ENCODE results near the gene AGBL4.
"Not testable (repeated sequence)": the region's sequence is repeated elsewhere in the genome, so short reads cannot be mapped to it uniquely, and the experiment has no call there.

The AGBL4 gene

DNA sequence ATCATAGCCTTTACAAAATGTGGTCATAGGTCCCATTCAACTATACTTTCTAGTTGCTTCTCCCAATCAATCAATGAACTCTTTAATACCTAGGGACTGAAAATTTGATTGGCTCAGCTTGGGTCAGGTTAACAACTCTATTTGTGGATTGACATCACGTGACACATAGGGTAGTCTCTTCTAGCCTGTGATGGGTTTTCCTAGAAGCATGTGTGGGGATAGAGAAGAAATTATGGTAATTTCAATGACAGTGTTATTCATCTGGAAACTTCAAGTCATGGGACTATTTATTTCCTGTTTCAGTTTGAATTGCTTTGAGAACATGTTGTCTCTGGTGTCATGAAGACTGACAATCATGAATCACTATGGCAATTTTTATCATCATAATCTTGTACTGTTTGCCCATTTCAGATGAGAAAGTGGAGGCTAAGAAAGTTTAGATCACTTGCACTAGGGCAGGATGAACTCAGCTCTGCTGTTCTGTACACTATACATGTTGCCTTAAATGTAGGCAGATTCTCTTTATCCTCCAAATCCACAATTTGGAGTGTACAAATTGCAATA is 717.2 kb downstream of the AGBL4 start:
- no peak for DNase-seq (ENCODE audit: low spot score)

DNA sequence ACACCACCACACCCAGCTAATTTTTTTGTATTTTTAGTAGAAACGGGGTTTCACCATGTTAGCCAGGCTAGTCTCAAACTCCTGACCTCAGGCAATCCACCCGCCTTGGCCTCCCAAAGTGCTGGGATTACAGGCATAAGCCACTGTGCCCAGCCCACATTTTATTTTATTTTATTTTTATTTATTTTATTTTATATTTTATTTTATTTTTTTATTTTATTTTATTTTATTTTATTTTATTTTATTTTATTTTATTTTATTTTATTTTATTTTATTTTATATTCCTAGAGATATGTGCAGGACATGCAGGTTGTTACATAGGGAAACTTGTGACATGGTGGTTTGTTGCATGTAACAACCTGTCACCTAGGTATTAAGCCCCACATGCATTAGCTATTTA is 721.4 kb downstream of the AGBL4 start:
- DNase-seq (ENCODE audit: low spot score) = not testable (repeated sequence)

GRCh38 chr1:49298304-49298703 is 725.5 kb downstream of the AGBL4 start:
- DNase-seq (ENCODE audit: low spot score) = no peak

DNA sequence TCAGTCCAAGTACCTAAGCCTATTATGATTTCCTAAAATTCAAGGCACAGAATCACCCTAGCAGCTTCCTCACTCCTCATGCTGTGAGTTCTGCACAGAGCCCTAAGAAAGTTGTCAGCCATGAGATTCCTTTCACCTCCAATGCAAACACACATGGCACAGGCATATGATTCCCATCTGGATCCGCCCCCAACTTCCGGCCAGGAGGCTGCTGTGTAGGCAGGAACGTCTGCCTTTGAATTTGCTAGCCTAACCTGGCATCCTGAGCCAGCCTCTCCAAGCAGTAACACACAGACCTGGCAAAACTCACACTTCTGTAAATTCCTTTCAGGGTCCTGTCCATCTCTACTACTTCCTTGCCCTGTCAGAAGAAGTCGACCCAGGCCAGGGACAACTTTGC is 726.0 kb downstream of the AGBL4 start:
- DNase-seq (ENCODE audit: low spot score) = no peak

- no peak for DNase-seq (ENCODE audit: low spot score)
These were observed 729.2 kb downstream of the AGBL4 start for GRCh38 chr1:49294539-49294938.

DNA sequence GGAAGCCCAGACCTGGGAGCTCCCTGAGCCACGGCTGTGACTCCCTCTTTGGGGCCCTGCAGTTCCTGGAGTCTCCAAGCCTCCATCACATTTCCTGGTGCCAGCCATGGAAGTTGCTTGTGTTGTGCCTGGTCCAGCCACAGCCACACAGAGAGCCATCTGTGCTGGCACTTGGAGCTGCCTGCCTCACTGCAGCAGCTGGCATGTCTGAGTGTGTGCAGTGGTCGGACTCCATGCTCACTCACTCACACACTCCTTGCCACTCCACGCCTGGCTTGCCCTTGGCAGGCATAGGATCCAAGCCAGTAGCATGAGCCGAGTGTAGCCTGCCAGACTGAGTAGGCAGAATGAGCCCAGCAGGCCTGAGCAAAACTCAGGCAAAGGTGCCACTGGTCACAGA is 730.7 kb downstream of the AGBL4 start:
- DNase-seq (ENCODE audit: low spot score) = no peak

GRCh38 chr1:49257211-49258049 is 766.3 kb downstream of the AGBL4 start:
- not testable (repeated sequence) for DNase-seq (ENCODE audit: low spot score)

GRCh38 chr1:49252917-49253316 is 770.8 kb downstream of the AGBL4 start:
- DNase-seq (ENCODE audit: low spot score) = no peak

DNA sequence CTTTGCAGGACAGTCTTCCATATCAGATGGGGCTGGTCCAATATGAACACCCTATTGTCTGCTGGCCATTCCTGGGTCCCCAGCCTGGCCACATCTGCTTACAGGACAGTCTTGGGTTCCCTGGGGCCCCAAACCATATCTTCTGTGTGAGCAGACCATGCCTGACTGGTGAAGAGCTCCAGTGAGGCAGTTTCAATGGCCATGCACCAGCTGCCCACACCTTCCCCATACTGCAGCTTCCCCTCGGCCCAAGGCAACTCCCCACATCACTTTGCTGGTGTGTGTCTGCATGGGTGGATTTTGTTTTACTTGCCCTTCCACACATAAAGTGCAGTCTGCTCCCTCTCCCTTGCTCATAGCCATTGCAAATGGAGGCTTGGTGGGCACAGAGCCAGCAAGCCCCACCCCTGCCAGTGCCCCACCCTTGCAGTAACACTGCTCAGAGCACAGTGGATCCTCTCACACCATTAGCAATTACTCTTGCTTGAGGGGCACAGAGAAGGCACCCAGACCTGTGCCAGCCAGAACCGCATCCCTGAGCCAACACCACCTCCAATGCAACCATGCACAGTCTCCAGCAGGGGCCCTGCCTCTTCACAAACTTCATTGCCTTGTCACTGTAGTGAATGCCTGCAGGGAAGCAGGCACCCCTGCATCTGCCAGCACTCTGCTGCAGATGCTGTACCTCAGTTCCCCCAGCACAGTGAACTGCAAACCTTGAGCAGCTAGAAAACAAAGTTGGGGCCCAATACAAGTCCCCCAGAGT is 772.6 kb downstream of the AGBL4 start:
- no peak for DNase-seq (ENCODE audit: low spot score)

- DNase-seq (ENCODE audit: low spot score) = no peak
These were observed 783.0 kb downstream of the AGBL4 start for GRCh38 chr1:49240709-49241221.

DNA sequence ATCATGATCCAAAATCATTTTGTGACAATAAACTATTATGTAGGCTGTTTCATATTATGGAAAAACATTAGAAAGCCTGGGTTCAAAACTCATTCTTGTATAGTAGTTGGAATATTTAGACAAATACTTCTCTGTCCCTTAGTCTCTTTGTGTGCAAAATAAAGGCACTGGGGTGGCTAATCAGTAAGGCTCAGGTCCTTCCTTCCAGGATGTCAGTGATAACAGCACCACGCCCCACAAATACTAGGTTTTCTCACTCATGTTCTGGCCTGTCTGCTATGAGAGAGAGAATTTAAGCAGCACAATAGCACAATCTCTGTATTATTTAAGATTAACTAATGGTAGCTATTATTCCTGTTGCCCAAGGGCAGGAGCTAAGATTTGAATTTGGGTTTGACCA is 788.8 kb downstream of the AGBL4 start:
- DNase-seq (ENCODE audit: low spot score) = no peak

DNA sequence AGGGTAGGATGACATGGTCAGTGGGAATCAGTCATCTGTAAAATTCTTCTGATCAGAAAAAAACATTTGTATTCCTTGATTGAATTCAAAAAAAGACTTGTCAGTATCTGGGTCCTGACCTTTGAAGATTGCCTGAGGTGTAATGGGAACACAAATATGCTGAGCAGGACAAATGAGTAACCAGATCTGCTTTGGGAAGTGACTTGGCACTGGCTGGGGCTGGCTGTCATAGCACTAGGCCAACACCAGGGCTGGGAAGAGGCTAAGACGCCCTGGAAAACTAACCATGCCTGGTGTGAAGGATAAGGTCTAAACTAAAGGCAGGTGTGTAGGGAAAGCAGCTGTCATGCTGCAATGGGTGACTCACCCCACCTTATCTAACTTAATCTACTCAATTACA is 794.2 kb downstream of the AGBL4 start:
- DNase-seq (ENCODE audit: low spot score) = no peak

- no peak for DNase-seq (ENCODE audit: low spot score)
These were observed 797.0 kb downstream of the AGBL4 start for GRCh38 chr1:49226758-49227157.

DNA sequence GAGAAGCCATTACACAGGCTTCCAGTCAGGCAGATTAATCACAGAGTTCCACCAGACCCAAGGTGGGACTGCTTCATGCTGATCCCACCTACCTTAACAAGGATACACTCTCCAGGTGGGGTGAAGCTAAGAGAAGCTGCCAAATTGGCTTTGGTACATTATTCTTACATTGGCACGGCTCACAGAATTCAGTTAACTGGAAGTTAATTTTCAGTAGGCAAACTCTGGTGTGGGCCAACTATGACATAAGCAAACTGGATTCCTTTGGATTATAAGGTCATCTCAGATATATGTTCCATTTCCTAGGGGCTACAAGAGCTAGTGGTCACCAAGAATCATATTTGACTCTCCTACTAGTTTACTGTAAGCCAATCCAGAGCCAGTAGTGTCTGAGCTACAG is 798.3 kb downstream of the AGBL4 start:
- no peak for DNase-seq (ENCODE audit: low spot score)

- no peak for DNase-seq (ENCODE audit: low spot score)
These were observed 810.5 kb downstream of the AGBL4 start for GRCh38 chr1:49213301-49213700.

DNA sequence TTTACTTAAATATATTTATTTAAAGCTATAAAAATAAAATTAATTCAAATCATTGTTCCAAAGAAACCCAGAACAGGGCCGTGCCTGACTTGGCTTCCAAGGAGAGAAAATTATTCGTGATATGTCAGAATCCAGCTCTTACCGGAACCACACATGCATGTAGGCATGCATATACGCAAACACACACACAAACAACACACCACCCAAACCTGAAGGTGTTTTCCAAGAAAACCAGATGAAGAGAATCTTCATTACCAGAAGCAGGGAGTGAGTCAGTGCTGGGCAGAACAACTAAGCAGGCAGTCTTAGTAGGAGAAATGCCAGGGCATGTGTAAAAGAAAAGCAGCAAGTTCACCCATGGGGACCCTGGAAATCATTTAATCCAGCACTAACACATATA is 815.0 kb downstream of the AGBL4 start:
- DNase-seq (ENCODE audit: low spot score) = no peak

DNA sequence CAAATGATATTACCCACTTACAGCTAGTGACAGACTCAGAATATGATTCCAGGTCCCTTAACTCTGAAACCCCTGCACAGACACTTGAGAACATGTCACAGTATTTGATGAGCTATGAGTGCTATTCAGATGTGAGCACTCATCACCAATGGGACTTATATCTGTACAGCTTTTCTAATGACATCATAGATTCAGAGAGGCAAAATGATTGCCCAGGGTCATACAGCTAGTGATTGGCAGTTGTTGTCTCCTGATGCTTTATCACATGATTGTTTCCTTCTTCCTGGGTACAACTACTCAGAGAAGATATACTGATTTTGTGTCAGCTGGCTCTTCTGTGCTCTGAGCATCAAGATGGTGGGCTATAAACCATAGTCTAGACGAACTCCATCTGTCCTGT is 819.0 kb downstream of the AGBL4 start:
- no peak for DNase-seq (ENCODE audit: low spot score)

DNA sequence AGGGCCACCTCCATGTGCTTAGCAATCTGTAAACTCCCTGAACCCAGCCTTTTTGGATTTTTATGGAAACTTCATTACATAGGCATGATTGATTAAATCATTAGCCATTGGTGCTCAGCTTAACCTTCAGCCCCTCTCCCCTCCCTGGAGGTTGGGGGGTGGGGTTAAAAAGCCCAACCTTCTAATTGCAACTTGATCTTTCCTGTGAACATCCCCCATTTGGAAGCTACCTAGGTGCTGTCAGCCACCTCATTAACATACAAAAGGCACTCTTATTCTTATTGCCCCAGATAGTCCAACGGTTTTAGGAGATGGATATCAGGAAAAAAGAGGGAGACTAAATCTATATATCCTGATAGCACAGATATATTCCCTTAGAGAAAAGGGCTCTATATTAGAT is 823.0 kb downstream of the AGBL4 start:
- no peak for DNase-seq (ENCODE audit: low spot score)

- no peak for DNase-seq (ENCODE audit: low spot score)
These were observed 824.2 kb downstream of the AGBL4 start for GRCh38 chr1:49199564-49199963.

- no peak for DNase-seq (ENCODE audit: low spot score)
These were observed 826.7 kb downstream of the AGBL4 start for GRCh38 chr1:49197081-49197480.

DNA sequence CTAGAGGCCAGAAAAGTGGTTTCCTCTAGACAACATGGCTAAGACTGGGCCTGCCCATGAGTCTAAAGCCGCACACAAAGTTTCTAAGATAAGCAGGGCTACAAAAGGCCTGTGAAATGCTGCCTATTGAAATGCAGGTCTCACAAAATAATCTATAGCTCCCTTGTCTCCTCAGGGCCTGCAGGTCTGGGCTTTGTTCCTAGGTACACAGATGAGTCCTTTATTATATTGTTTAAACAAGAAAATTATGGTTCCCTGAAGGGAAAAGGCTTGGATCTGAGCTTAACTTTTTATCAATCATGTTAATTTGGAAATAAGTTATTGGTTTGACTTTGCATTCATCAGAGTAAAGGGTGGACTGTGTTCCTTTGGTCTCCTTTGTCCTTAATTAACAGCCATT is 833.6 kb downstream of the AGBL4 start:
- no peak for DNase-seq (ENCODE audit: low spot score)

DNA sequence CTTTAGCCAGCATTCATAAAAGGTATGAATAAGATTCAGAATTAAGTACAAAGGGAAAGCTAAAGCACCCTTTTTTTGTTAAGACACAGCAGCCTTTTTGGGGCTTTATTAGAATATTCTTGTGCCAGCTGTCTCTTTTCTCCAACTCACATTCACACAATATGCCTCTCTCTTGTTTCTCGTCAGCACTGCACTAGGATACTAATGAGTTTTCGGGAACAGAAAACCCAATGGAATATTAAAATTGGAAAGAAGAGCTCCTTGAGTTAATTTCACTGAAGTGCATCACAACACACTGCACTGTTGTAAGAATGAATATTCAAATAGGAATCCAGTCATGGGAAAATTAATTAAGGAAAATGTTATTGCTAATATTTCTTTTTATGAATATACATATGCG is 836.7 kb downstream of the AGBL4 start:
- no peak for DNase-seq (ENCODE audit: low spot score)

DNA sequence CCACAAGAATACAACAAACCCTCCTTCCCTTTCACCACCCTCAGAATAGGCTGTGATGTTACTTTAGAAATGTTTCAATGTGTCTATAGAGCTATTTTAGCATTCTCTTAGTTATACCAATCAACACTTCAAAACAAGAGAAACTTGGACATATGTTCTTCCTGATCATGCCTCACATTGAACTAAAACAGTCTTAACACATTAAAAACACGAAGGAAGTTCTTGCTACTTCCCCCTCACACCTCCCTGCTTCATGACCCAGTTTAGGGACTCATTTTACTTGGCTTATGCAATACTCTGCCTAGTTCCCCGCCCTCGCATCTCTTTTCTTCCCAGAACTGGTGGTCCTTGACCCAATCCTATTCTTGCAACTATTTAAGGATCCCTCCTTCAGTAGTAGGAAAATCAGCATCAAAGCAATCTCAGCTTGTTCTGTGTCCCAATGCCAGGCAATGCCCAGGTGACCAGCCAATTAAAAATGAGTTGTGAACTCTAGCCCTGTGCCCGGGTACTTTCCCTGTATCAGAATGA is 838.2 kb downstream of the AGBL4 start:
- no peak for DNase-seq (ENCODE audit: low spot score)
